Spleen (tissue), 7 donors: ENCODE data around the gene COL1A1.

Experiments
- CTCF ChIP-seq, 11 experiments: fragments of 200-600 bp in 7 of 11; fragments of 450-650 bp in 4 of 11; sonication (generic) in 4 of 11; IDR thresholded peaks in 8 of 11; conservative IDR thresholded peaks in 3 of 11; 1 replicate in 7 of 11; 2 replicates in 4 of 11; pipeline versions ENCODE4 v1.4.0 to v1.8.0; 2016 to 2021; ENCODE audit warnings: antibody characterized with exemption in 11 of 11, inconsistent platforms in 4 of 11, mild to moderate bottlenecking in 1 of 11
- POLR2A ChIP-seq, 3 donors: fragments of 450-650 bp; IDR thresholded peaks; one replicate each; pipeline ENCODE4 v1.5.1; 2017; ENCODE audit warnings: antibody characterized with exemption in 3 of 3, mild to moderate bottlenecking in 1 of 3
- POLR2AphosphoS5 ChIP-seq, 3 donors: sonication (generic); formaldehyde crosslinking; IDR thresholded peaks; one replicate each; pipeline ENCODE4 v1.5.1; 2017; ENCODE audit warnings: antibody characterized with exemption in 3 of 3
- donor health status: DM: no; HTN: no; CAD: no; lungs with moderate emphysema.
- donor health status: DM: no; HTN: no; CAD: no.
- donor health status: DM: no; HTN: no; CAD: no.

- TF ChIP-seq CTCF (IDR thresholded peaks at IDR 0.05 in 8 of 11, conservative IDR thresholded peaks at IDR 0.05 in 3 of 11) (no peak), POLR2AphosphoS5 (IDR thresholded peaks at IDR 0.05) (peak in 2 of 3 donors; percentile 11 to 59), POLR2A (IDR thresholded peaks at IDR 0.05) (no peak)
Observed at GRCh38 chr17:50139185-50139783, 62.1 kb downstream of the COL1A1 start.
